ENCODE measurements around the gene ALLC.
"Not testable (repeated sequence)": the region's sequence is repeated elsewhere in the genome, so short reads cannot be mapped to it uniquely, and the experiment has no call there.

ALLC gene

DNA sequence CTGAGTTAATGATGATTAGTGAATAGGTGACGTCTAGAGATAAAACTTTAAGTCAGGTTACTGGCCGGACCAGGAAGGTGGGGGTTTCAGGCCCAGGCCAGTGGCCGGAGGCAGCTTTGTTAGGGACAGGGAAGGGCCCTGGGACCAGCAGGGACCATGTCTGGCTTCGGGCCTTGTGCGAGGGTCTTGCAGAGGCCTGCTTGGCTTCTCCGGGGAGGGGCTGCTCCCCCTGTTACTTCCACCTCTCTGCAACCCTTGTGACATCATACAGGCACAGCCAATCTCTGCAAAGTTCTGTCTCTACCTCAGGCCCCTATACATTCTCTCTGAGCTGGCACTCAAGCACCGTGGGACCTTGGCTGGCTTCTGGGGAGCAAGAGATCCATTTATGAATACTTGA, at the start of gene ALLC:
Gene ALLC, plus strand, starts transcription at position 320 of the 400 bp plus-strand sequence. CDS start 12,958 bp downstream, outside the sequence.
- DNase-seq: no peak

- DNase-seq: no peak
These were observed 49.4 kb upstream of the ALLC start for GRCh38 chr2:3608373-3609278.

- DNase-seq: not testable (repeated sequence)
These were observed 48.7 kb upstream of the ALLC start for GRCh38 chr2:3609279-3609673.

GRCh38 chr2:3610415-3610814, 47.6 kb upstream of the ALLC start:
- no peak for DNase-seq

DNA sequence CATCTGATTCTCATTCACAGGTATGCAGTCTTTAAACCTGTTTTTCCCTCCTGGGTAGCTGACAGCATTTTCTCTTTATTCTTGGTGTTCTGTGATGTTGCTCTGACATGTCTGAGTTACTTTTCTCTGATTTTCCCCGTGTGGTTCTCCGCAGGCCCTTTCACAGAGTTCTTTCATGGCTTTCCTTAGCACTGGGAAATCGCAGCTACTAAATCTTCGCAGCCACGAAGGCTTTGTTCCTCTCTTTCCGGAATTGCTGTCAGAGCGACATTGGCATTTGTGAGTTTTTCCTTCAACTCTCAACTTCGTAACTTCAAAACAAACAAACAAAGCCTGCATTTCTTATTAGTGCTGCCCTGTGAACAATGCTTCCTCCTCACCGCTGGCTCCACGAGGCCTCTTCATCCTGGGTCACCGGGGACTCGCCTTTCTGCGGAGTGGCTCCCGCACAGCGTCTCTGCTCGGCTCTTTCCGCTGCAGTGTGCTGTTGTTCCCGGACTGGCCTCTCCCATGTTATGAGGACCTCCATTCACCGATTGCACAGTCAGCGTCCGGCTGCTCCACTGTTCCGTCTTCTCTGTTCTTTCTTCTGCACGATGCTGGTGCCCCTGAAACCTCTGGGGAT, 47.0 kb upstream of the ALLC start:
- no peak for DNase-seq

GRCh38 chr2:3611589-3611988, 46.4 kb upstream of the ALLC start:
- no peak for DNase-seq

DNA sequence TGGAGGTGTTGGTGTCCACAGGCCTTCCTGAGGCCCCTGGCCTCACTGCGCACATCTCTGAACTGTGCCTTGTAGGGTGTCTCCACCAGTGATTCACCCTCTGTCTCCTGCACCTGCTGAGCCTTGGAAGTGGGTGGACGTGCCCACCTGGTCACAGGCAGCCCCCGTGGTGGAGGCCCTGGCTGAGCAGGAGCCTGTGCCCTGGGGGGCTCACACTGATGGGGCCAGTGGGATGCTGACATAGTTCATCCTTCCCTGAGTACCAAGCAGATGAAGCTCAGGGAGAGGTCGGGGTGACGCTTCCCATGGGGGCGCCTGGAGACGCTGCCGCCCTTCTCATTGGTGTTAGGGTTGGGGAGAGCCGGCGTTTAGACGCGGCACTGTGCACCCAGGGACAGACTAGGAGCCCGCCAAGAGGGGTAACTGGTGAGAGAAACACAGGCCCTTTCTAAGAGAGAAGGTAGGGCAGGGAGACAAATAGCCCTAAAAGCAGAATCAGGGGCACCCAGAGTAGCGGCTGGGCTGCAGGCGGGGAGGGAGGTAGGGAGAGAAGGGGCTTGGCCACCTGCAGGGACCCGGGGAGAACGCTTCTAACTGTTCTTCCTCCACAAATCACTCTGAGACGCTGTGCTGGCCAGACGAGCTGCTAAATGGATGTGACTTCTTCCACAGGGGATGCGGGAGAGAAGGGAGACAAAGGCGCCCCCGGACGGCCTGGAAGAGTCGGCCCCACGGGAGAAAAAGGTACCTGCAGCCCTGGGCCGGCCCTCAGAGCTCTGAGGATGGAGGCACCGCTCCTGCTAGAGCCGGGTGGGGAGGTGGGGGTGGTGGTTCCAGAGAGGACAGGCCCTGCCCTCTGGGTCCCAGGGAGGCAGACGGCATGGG, 45.1 kb upstream of the ALLC start:
- DNase-seq: no peak

DNA sequence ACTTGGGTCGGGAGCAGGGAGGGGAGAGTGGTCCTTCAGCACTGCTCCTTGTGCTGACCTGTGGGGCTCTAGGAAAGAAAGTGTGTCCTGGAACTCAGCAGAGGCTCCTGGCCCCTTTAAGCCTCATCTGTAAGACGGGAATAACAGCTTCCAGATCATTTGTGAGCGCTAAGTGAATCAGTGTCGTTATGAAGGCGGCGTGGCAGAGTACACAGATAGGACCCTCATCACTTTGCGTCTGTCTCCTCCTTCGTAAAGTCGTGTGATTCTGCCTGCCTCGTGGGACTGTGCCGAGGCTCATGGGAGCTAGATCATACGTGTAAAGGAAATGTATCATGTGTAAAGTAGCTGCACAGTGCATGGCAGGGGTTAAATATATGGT, 44.5 kb upstream of the ALLC start:
- DNase-seq: no peak

DNA sequence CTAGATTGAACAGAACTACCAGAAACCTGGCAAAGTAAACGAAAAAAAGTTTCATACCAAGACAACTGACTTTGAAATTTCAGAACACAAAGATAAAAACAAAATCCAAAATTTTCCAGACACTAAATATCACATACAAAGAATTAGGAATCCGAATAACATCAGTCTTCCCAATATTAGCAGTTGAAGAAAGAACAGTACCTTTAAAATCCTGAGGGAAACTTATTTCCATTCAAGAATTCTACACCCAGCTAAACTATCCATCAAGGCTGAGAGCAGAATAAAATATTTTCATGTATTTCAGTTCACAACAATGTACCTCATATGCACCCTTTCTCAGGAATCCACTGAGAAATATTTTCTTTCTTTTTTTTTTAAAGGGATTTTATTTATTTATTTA, 43.3 kb upstream of the ALLC start:
- not testable (repeated sequence) for DNase-seq

- not testable (repeated sequence) for DNase-seq
These were observed 42.3 kb upstream of the ALLC start for GRCh38 chr2:3615541-3616200.

GRCh38 chr2:3616435-3617197, 41.4 kb upstream of the ALLC start:
- not testable (repeated sequence) for DNase-seq

- DNase-seq: no peak
These were observed 40.7 kb upstream of the ALLC start for GRCh38 chr2:3617198-3617890.

DNA sequence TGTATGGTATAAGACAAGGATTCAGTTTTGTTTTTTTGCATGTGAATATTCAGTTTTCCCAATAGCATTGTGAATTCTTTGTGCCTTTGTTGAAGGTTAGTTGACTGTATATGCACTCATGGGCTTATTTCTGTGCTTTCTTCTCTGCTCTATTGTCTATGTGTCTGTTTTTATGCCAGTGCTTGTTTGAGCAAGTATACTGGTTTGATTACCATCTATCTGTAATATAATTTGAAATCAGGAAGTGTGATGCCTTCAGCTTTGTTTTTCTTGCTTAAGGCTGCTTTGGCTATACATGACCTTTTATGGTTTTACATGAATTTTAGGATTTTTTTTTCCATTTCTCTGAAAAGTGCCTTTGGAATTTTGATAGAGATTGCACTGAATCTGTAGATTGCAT, 39.6 kb upstream of the ALLC start:
- no peak for DNase-seq

- DNase-seq: no peak
These were observed 39.0 kb upstream of the ALLC start for GRCh38 chr2:3619033-3619432.

DNA sequence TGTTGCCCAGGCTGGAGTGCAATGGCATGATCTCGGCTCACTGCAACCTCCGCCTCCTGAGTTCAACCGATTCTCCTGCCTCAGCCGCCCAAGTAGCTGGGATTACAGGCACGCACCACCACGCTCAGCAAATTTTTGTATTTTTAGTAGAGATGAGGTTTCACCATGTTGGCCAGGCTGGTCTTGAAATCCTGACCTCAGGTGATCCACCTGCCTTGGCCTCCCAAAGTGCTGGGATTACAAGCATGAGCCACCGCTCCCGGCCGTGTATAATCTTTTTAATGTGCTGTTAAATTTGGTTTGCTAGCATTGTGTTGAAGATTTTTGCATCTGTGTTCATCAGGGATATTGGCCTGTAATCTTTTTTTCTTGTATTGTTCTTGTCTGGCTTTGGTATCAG, 38.3 kb upstream of the ALLC start:
- DNase-seq: not testable (repeated sequence)

GRCh38 chr2:3620834-3621233, 37.2 kb upstream of the ALLC start:
- no peak for DNase-seq

GRCh38 chr2:3622967-3623366, 35.0 kb upstream of the ALLC start:
- no peak for DNase-seq

- DNase-seq: no peak
These were observed 33.8 kb upstream of the ALLC start for GRCh38 chr2:3624059-3624794.

DNA sequence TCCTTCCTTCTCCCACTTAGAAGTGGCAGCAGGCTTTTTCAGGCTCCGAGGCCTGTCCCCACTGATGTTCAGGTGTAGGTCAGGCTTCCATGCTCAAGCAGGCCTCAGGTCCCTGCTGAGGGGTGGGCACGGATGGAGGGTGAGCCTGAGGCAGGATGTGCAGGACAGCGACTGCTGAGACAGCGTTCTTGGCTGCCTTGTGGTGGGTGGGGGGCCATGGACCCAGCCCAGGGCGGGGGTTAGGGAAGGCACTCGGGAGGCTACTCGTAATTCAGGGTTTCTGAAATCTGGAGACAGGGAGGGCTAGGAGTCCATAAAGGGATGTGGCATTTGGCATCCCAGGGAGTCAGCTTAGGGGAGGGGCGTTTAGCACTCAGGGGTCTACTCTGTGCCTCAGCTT, 32.8 kb upstream of the ALLC start:
- no peak for DNase-seq

DNA sequence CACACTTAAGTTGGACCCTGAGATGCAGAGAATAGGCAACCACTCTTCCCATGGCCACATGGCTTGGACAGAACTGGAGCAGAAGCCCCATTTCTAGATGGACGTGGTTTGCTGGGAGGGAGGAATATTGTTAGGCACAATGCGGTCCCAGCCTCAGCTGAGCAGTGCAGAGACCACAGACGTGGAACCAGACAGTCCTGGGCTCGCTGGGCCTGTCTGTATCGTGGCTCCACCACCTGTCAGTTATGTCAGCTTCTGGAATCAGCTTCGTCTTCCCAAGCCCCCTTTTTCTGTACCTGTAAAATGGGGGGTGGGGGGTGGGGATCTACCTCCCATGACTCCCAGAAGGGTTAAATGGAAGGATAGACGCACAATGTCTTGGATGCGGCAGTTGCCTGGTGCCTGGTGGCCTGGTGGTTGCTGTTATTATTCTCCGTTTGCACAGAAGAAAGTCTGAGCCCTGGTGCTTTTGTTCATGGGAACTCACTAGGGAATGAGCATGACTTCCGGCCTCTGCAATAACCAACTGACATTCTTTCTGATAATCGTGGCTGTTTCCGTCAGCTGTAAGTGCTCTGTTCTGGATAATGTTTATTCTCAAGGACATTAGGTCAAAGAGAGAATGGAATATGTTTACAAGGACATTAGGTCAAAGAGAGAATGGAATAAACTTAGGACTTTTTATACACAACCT, 31.7 kb upstream of the ALLC start:
- no peak for DNase-seq

All from NCI-H748 treated with DMSO at 0.1 percent for 48 hours (cell line).